SK-N-SH (cell line): ENCODE data around the gene GAS7.

Source experiments
- CHD2 ChIP-seq: fragments of 150-350 bp; IDR thresholded peaks from 2 replicates; pipeline ENCODE4 v1.6.1; 2018; ENCODE audit warnings: low read length; ENCODE audit not compliant: partially characterized antibody
- CTCF ChIP-seq: fragments of 200-600 bp; sonication (generic); IDR thresholded peaks from 2 replicates; pipeline ENCODE4 v1.6.1; 2017; ENCODE audit warnings: antibody characterized with exemption, mild to moderate bottlenecking, moderate library complexity
- EZH2phosphoT487 ChIP-seq: fragments of 200-600 bp; sonication (generic); IDR thresholded peaks from 2 replicates; pipeline ENCODE4 v1.6.1; 2017; ENCODE audit warnings: low read depth, mixed run types, mild to moderate bottlenecking, antibody characterized with exemption, moderate library complexity, borderline replicate concordance
- IRF3 ChIP-seq: fragments of 150-350 bp; IDR thresholded peaks from 2 replicates; pipeline ENCODE4 v1.6.1; 2016; ENCODE audit warnings: mild to moderate bottlenecking, low read depth, low read length
- MEF2A ChIP-seq: IDR thresholded peaks from 2 replicates; pipeline ENCODE4 v1.4.0; 2012; ENCODE audit warnings: low read depth, borderline replicate concordance
- MXI1 ChIP-seq: IDR thresholded peaks from 2 replicates; pipeline ENCODE4 v1.6.1; 2012; ENCODE audit warnings: mild to moderate bottlenecking, low read depth, low read length, improper control_type of control experiment
- POLR2AphosphoS5 ChIP-seq: IDR thresholded peaks from 2 replicates; pipeline ENCODE4 v1.6.1; 2012; ENCODE audit warnings: low read depth, low read length
- RCOR1 ChIP-seq: fragments of 150-350 bp; IDR thresholded peaks from 2 replicates; pipeline ENCODE4 v1.6.1; 2017; ENCODE audit warnings: antibody characterized with exemption, low read length
- REST ChIP-seq: IDR thresholded peaks from 2 replicates; pipeline ENCODE4 v1.6.1; 2012; ENCODE audit warnings: mild to moderate bottlenecking, low read depth, low read length, moderate library complexity
- RXRA ChIP-seq: IDR thresholded peaks from 2 replicates; pipeline ENCODE4 v1.4.0; 2012; ENCODE audit warnings: low read depth, mild to moderate bottlenecking, borderline replicate concordance
- USF2 ChIP-seq: fragments of 150-350 bp; IDR thresholded peaks from 2 replicates; pipeline ENCODE4 v1.6.1; 2017; ENCODE audit warnings: antibody characterized with exemption, low read length, low read depth, borderline replicate concordance
- YY1 ChIP-seq: IDR thresholded peaks from 2 replicates; pipeline ENCODE4 v1.4.0; 2012; ENCODE audit warnings: low read depth, mild to moderate bottlenecking

- TF ChIP-seq CTCF (no peak), USF2 (no peak), POLR2AphosphoS5 (no peak), CHD2 (no peak), IRF3 (no peak), MXI1 (no peak), YY1 (no peak), RXRA (no peak), REST (no peak), RCOR1 (no peak), EZH2phosphoT487 (no peak), MEF2A (no peak)
Observed at GRCh38 chr17:10130263-10130662, 68.1 kb downstream of the GAS7 start.
